ENCODE results near the gene KRR1.
"Not testable (repeated sequence)": the region's sequence is repeated elsewhere in the genome, so short reads cannot be mapped to it uniquely, and the experiment has no call there.

The KRR1 gene

GRCh38 chr12:75542942-75543341 is 31.5 kb upstream of the KRR1 start:
- Mint-ChIP-seq H3K36me3 (ENCODE audit: low read depth) (no peaks in the 10 kb centered on the region), H3K9me3 (no peaks in the 10 kb centered on the region), H3K27me3 (peaks cover 6% of the 10 kb centered on the region), H3K4me3 (no peak overlapping the region), H3K4me1 (ENCODE audit: low read depth) (no peaks in the 10 kb centered on the region), H3K27ac (no peak overlapping the region)
- intact Hi-C loops (cut with micrococcal nuclease) = no loop called here

- no peaks in the 10 kb centered on the region for H3K9me3 Mint-ChIP-seq
- H3K27ac Mint-ChIP-seq = no peak overlapping the region
- H3K27me3 Mint-ChIP-seq = peaks cover 5% of the 10 kb centered on the region
- H3K36me3 Mint-ChIP-seq (ENCODE audit: low read depth) = no peaks in the 10 kb centered on the region
- intact Hi-C loops (cut with micrococcal nuclease) = no loop called here
- H3K4me3 Mint-ChIP-seq = no peak overlapping the region
- no peaks in the 10 kb centered on the region for H3K4me1 Mint-ChIP-seq (ENCODE audit: low read depth)
Measured at GRCh38 chr12:75539889-75540288, 28.5 kb upstream of the KRR1 start.

GRCh38 chr12:75533239-75533638 is 21.8 kb upstream of the KRR1 start:
- no peak overlapping the region for H3K27ac Mint-ChIP-seq
- no peak overlapping the region for H3K4me3 Mint-ChIP-seq
- intact Hi-C loops (cut with micrococcal nuclease) = no loop called here
- no peaks in the 10 kb centered on the region for H3K4me1 Mint-ChIP-seq (ENCODE audit: low read depth)
- H3K9me3 Mint-ChIP-seq = no peaks in the 10 kb centered on the region
- H3K27me3 Mint-ChIP-seq = no peaks in the 10 kb centered on the region
- no peaks in the 10 kb centered on the region for H3K36me3 Mint-ChIP-seq (ENCODE audit: low read depth)

DNA sequence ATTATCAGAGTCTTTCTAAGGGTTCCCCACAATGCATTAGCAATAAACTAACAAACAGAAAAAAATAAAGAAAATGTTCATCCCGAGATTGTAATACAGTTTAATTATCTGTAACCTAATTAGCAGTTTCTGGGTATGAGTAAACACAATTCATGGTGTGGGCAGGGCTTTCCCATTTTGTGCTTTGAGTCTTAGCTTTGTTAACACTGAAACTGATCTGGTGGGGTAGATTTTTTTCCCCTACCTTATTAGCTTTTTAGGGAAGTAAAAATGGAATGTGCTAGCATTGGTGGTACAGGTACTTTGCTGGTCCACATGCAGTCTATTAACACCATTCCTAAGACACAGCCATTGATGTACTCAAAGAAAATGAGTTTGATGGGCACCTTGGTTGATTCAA is 18.4 kb upstream of the KRR1 start:
- H3K4me1 Mint-ChIP-seq (ENCODE audit: low read depth) = peaks cover 7% of the 10 kb centered on the region
- intact Hi-C loops (cut with micrococcal nuclease) = loop anchor here (10.0 kb wide), 1 partner anchor 1055 kb away; no protein-coding TSS in a partner anchor
- no peaks in the 10 kb centered on the region for H3K9me3 Mint-ChIP-seq
- peaks cover 7% of the 10 kb centered on the region for H3K27me3 Mint-ChIP-seq
- no peak overlapping the region for H3K4me3 Mint-ChIP-seq
- no peaks in the 10 kb centered on the region for H3K36me3 Mint-ChIP-seq (ENCODE audit: low read depth)
- no peak overlapping the region for H3K27ac Mint-ChIP-seq

DNA sequence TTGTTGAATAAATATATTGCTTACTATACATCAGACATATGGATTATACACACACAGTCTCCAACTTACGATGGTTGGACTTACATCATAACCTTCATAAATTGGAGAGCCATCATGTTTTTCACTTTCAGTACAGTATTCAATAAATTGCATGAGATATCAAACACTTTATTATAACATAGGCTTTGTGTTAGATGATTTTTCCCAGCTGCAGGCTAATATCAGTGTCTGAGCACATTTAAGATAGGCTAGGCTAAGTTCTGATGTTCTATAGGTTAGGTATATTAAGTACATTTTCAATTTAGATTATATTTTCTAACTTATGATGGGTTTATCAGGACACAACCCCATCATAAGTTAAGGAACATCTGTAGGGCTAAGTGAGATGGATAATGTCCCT is 17.9 kb upstream of the KRR1 start:
- no peak overlapping the region for H3K4me3 Mint-ChIP-seq
- H3K4me1 Mint-ChIP-seq (ENCODE audit: low read depth) = peaks cover 7% of the 10 kb centered on the region
- H3K27me3 Mint-ChIP-seq = peaks cover 7% of the 10 kb centered on the region
- no peak overlapping the region for H3K27ac Mint-ChIP-seq
- intact Hi-C loops (cut with micrococcal nuclease) = loop anchor here (10.0 kb wide), 1 partner anchor 1055 kb away; no protein-coding TSS in a partner anchor
- H3K9me3 Mint-ChIP-seq = no peaks in the 10 kb centered on the region
- no peaks in the 10 kb centered on the region for H3K36me3 Mint-ChIP-seq (ENCODE audit: low read depth)

GRCh38 chr12:75528692-75529091 is 17.3 kb upstream of the KRR1 start:
- Mint-ChIP-seq H3K27ac (no peak overlapping the region), H3K4me1 (ENCODE audit: low read depth) (peaks cover 7% of the 10 kb centered on the region), H3K4me3 (no peak overlapping the region), H3K9me3 (no peaks in the 10 kb centered on the region), H3K36me3 (ENCODE audit: low read depth) (no peaks in the 10 kb centered on the region), H3K27me3 (peaks cover 7% of the 10 kb centered on the region)
- intact Hi-C loops (cut with micrococcal nuclease) = loop anchor here (10.0 kb wide), 1 partner anchor 1056 kb away; no protein-coding TSS in a partner anchor

DNA sequence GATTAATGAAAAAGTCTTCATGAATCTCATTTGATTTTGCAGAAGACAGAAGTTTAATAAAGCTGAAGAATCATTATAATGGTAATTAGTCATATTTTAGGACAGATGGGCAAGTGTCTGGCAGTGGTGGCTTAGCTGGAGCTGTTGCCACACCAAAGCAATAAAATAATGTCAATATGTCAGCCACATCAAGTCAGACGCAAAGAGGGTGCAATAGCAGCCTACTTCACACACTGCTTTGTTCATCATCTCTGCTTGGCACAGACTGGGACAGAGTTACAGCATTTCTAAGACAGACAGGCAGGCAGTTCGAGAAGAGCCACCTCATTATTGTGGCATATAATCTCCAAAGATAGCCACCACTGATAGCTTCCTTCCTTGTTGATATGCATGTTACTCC is 16.9 kb upstream of the KRR1 start:
- no peak overlapping the region for H3K4me3 Mint-ChIP-seq
- no peak overlapping the region for H3K27ac Mint-ChIP-seq
- intact Hi-C loops (cut with micrococcal nuclease) = loop anchor here (10.0 kb wide), 1 partner anchor 1057 kb away; no protein-coding TSS in a partner anchor
- H3K9me3 Mint-ChIP-seq = no peaks in the 10 kb centered on the region
- H3K4me1 Mint-ChIP-seq (ENCODE audit: low read depth) = peaks cover 7% of the 10 kb centered on the region
- H3K27me3 Mint-ChIP-seq = peaks cover 7% of the 10 kb centered on the region
- no peaks in the 10 kb centered on the region for H3K36me3 Mint-ChIP-seq (ENCODE audit: low read depth)

DNA sequence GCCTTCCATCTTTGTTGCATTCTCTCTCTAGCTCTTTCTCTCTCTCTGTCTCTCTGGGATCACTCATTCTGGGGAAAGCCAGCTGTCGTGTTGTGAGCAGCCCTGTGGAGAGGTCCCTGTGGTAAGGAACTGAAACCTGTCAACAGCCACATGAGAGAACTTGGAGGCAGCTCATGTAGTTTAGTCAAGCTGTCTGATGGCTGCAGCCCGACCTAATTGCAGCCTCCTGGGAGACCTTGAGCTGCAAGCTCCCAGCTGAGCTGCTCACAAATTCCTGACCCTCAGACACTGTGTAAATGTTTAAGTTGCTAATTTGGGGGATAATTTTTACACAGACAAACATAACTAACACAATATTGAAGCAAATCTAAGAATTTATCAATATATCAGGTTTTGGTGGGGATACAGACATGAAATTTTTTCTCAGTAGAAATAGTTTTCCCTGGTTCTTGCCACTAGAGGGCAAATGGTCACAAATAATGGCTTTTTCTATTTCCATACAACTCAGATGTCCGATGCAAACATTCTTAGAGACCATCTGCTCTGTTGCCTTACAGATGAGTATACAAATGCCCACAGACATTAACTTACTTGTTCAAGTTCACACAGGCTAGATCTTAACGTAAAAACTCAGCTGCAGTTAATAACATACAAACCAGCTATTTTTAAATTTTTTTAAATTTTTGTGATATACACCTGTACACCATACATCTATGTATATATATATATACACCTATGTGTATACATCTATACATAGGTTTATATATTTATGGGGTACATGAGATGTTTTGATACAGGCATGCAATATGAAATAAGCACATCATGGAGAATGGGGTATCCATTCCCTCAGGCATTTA is 15.5 kb upstream of the KRR1 start:
- H3K27me3 Mint-ChIP-seq = peaks cover 9% of the 10 kb centered on the region
- H3K4me1 Mint-ChIP-seq (ENCODE audit: low read depth) = peaks cover 7% of the 10 kb centered on the region
- no peak overlapping the region for H3K4me3 Mint-ChIP-seq
- intact Hi-C loops (cut with micrococcal nuclease) = loop anchor here (1.0 to 10.0 kb wide), 2 partner anchors 510 to 1058 kb away; no protein-coding TSS in a partner anchor
- H3K36me3 Mint-ChIP-seq (ENCODE audit: low read depth) = no peaks in the 10 kb centered on the region
- H3K27ac Mint-ChIP-seq = peak overlapping the region; percentile 35
- H3K9me3 Mint-ChIP-seq = no peaks in the 10 kb centered on the region

- Mint-ChIP-seq H3K4me3 (no peak overlapping the region), H3K9me3 (no peaks in the 10 kb centered on the region), H3K36me3 (ENCODE audit: low read depth) (no peaks in the 10 kb centered on the region), H3K4me1 (ENCODE audit: low read depth) (peaks cover 7% of the 10 kb centered on the region), H3K27me3 (peaks cover 14% of the 10 kb centered on the region), H3K27ac (no peak overlapping the region)
- intact Hi-C loops (cut with micrococcal nuclease) = loop anchor here (10.0 kb wide), 1 partner anchor 1060 kb away; no protein-coding TSS in a partner anchor
Measured at GRCh38 chr12:75525263-75525662, 13.9 kb upstream of the KRR1 start.

DNA sequence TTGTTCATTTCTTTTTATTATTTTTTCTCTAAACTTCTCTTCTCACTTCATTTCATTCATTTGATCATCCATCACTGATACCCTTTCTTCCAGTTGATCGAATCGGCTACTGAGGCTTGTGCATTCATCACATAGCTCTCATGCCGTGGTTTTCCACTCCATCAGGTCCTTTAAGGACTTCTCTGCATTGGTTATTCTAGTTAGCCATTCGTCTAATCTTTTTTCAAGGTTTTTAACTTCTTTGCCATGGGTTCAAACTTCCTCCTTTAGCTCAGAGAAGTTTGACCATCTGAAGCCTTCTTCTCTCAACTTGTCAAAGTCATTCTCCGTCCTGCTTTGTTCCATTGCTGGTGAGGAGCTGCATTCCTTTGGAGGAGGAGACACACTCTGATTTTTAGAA is 10.7 kb upstream of the KRR1 start:
- intact Hi-C loops (cut with micrococcal nuclease) = loop anchor here (10.0 kb wide), 1 partner anchor 1063 kb away; no protein-coding TSS in a partner anchor
- not testable (repeated sequence) for H3K4me3 Mint-ChIP-seq; H3K9me3 Mint-ChIP-seq; H3K4me1 Mint-ChIP-seq (ENCODE audit: low read depth); H3K36me3 Mint-ChIP-seq (ENCODE audit: low read depth); H3K27ac Mint-ChIP-seq
- H3K27me3 Mint-ChIP-seq = peaks cover 27% of the 10 kb centered on the region

GRCh38 chr12:75521224-75521623 is 9.8 kb upstream of the KRR1 start:
- H3K36me3 Mint-ChIP-seq (ENCODE audit: low read depth); H3K9me3 Mint-ChIP-seq; H3K4me1 Mint-ChIP-seq (ENCODE audit: low read depth); H3K27ac Mint-ChIP-seq; H3K4me3 Mint-ChIP-seq: not testable (repeated sequence)
- intact Hi-C loops (cut with micrococcal nuclease) = loop anchor here (10.0 kb wide), 1 partner anchor 1064 kb away; no protein-coding TSS in a partner anchor
- H3K27me3 Mint-ChIP-seq = peaks cover 26% of the 10 kb centered on the region

DNA sequence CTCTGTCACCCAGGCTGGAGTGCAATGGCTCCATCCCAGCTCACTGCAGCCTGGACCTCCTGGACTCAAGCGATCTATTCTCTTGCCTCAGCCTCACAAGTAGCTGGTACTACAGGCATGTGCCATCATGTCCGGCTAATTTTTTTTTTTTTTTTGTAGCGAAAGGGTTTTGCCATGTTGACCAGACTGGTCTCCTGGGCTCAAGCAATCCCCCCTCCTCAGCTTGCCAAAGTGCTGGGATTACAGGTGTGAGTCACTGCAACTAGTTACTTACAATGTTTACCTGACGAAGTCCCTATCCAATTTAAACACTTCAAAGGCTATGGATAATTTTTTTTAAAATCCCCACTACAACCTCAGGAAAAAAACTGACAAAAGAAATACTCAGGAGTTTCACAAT is 1.8 kb downstream of the KRR1 start:
- Mint-ChIP-seq H3K36me3 (ENCODE audit: low read depth) (peaks cover 35% of the 10 kb centered on the region), H3K4me1 (ENCODE audit: low read depth) (peaks cover 15% of the 10 kb centered on the region)

DNA sequence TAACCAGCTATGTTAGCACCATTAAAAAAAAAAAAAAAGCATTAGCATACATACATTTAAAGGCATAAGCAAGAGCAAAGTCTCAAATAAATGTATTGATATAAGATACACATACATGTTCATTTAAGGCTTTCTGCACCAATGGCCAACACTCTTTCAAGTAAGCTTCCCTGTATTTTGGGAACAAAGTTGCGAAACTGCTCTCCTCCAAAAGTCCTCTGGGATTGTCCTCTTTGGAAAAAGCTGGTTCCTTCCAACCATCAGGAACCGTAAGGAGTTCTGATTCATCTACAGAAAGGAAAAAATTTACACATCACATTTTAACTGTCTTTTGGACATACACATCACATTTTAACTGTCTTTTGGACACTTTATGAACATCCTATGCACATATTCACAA is 3.2 kb downstream of the KRR1 start:
- no peaks in the 10 kb centered on the region for H3K27me3 Mint-ChIP-seq
- no peak overlapping the region for H3K27ac Mint-ChIP-seq
- H3K4me1 Mint-ChIP-seq (ENCODE audit: low read depth) = peaks cover 15% of the 10 kb centered on the region
- intact Hi-C loops (cut with micrococcal nuclease) = no loop called here
- no peak overlapping the region for H3K4me3 Mint-ChIP-seq
- H3K36me3 Mint-ChIP-seq (ENCODE audit: low read depth) = peaks cover 35% of the 10 kb centered on the region
- no peaks in the 10 kb centered on the region for H3K9me3 Mint-ChIP-seq

More for the DNA sequence above, 1.8 kb downstream of the KRR1 start:
- intact Hi-C loops (cut with micrococcal nuclease) = loop anchor here (2.0 to 10.0 kb wide), 4 partner anchors 29 to 1255 kb away; partner anchors contain the start of genes BBS10, GLIPR1, PHLDA1 and ZDHHC17
- H3K4me3 Mint-ChIP-seq = no peak overlapping the region
- no peaks in the 10 kb centered on the region for H3K9me3 Mint-ChIP-seq
- peaks cover under 1% of the 10 kb centered on the region for H3K27me3 Mint-ChIP-seq
- H3K27ac Mint-ChIP-seq = no peak overlapping the region

DNA sequence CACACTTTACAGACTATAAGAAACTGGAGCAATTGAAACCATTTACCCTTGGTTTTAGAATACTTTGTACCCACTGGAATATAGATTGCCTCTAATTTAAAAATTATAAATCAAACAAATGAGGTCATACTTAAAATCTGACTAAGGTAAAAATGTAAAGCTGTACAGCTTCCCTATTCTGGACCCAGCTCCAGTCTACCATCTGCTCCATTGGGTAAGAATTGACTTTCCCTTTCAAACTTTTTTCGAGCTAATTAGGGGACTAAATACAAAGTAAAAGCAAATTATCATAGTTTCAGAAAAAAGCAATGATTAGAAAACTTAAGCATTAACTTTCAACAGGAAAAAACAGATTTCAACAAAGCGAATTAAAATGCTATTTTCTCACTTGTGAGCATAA is 4.3 kb downstream of the KRR1 start:
- H3K4me1 Mint-ChIP-seq (ENCODE audit: low read depth) = peaks cover 15% of the 10 kb centered on the region

More for the DNA sequence above, 4.3 kb downstream of the KRR1 start:
- intact Hi-C loops (cut with micrococcal nuclease) = no loop called here
- no peak overlapping the region for H3K27ac Mint-ChIP-seq
- peaks cover 35% of the 10 kb centered on the region for H3K36me3 Mint-ChIP-seq (ENCODE audit: low read depth)
- no peaks in the 10 kb centered on the region for H3K9me3 Mint-ChIP-seq
- no peaks in the 10 kb centered on the region for H3K27me3 Mint-ChIP-seq
- no peak overlapping the region for H3K4me3 Mint-ChIP-seq
